Ammon's horn (tissue), 1 donor: ENCODE measurements around the gene CLASP1.
"Not testable (repeated sequence)": the region's sequence is repeated elsewhere in the genome, so short reads cannot be mapped to it uniquely, and the experiment has no call there.

Experiments
- DNase-seq: peaks from one replicate; pipeline ENCODE4 v3.0.0-alpha.2; 2016; ENCODE audit warnings: low spot score

CLASP1 gene

DNA sequence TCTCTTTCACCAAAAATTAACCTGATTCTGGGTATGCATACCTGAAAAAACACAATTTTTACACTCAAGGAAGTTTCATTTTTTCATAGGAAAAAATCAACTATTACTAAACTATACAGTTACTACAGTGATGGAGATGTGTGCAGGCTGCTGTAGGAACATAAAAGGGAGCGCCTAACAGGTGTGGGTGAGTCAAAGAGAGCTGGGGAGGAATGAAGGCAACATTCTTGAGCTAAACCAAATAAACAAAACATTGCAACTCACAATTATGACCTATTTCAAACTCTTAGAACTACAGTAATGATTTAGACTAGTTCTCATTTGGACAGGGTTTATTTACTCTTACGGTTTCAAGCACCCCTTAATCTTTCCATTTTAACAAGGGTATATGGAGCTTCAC, 13.4 kb upstream of the CLASP1 start:
- DNase-seq: no peak

DNA sequence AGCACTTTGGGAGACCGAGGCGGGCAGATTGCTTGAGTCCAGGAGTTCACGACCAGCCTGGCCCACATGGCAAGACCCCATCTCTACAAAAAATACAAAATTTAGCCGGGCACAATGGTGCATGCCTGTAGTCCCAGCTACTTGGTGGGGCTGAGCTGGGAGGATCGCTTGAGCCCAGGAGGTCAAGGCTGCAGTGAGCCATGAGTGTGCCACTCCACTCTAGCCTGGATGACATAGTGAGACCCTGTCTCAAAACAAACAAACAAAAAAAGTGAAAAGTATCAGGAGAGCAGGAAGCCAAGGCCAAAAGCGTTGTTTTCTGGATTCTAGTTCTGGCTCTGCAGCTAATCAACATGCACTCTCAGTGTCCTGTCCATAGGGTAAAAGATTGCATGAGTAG, 10.7 kb upstream of the CLASP1 start:
- DNase-seq: no peak

DNA sequence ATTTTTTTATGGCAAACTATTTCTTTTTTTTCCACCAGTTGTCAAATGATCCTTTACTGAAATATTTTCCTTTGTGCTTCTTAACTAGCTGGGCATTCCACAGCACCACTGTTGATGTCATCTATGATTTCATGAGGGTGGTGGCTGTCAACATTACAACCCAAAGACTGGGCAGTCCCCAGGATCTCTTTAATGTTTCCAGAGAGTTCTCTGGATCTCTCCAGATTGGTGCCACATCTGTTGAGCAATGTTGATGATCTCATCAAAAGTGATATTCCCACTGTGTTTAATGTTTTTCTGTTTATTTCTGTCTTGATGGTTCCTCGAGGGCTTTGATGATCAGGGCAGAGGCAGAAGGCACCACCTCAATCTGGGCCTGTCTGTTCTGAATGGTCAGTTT, 9.1 kb upstream of the CLASP1 start:
- DNase-seq: not testable (repeated sequence)

DNA sequence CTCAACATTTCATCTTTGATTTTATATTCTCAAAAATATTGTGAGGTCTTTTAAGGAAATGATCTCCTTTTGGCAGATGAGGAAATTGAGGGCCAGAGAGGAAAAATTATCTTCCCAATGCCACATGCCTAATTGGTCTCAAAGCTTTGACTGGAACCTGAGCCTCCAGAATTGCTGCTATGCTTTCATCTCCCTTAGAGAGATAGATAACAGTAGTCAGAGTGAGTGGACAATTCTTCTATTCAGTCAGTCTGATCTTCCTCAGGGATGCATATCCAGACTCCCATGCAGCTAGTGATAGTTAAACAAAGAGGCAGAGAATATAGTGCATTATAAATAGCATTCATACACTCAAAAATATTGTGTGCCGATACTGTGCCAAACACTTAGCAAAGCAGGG, 3.8 kb upstream of the CLASP1 start:
- no peak for DNase-seq

DNA sequence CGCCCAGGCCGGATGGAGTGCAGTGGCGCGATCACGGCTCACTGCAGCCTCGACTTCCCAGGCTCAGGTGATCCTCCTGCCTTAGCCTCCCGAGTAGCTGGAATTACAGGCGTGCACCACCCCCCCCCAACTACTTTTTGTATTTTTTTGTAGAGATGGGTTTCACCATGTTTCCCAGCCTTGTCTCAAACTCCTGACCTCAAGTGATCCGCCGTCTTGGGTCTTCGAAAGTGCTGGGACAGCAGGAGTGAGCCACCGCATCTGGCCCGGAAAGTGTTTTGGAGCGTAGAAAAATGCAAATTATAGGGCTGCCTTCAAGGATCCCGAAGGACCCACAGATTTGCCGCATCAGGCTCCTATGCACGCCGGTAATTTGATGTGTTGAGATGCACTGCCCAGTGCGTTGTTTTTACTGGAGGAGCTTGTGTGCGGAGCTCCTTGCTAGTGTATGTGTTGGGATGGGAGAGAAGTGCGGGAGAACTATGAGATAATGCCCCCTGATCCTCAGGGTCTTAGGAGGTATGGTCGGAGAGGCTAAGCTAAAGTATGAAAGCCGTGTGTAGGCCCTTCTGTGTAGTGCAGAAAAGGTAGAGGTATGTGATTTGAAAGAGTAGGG, 1.2 kb upstream of the CLASP1 start:
- no peak for DNase-seq

DNA sequence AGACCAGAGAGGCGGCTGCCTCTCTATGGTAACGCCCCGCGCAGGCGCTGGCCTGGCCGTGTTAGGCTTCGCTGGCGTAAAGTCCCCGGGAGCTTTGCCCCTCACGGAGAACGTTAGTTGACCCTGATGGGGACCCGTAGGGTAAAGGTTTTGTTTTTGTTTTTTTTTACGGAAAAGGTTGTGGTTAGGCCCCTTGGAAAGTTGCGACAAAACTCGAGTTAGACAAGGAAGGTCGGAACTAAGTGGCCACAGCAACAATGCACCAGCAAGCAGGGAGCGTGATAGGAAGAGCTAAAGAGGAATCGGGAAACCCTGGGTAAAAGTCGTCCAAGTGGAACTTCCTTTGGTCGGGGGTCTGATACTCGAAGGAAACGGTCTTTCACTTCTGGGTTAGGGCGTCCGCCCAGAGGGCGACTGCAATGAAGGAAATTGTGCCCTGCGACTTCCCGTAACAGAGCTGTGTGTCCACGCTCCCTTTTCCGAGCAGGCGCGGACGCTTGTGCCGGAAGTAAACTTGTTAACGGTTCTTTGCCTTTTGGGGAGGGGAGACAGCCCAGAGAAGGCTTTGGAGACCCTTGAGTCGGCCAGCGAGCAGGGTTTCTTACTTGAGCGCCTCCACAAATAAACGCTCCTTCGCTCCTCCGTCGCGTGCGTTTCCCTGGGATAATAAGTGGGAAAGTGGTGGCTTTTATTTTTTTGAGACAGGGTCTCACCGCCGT, 493 bp upstream of the CLASP1 start:
- DNase-seq: peak; percentile 98

DNA sequence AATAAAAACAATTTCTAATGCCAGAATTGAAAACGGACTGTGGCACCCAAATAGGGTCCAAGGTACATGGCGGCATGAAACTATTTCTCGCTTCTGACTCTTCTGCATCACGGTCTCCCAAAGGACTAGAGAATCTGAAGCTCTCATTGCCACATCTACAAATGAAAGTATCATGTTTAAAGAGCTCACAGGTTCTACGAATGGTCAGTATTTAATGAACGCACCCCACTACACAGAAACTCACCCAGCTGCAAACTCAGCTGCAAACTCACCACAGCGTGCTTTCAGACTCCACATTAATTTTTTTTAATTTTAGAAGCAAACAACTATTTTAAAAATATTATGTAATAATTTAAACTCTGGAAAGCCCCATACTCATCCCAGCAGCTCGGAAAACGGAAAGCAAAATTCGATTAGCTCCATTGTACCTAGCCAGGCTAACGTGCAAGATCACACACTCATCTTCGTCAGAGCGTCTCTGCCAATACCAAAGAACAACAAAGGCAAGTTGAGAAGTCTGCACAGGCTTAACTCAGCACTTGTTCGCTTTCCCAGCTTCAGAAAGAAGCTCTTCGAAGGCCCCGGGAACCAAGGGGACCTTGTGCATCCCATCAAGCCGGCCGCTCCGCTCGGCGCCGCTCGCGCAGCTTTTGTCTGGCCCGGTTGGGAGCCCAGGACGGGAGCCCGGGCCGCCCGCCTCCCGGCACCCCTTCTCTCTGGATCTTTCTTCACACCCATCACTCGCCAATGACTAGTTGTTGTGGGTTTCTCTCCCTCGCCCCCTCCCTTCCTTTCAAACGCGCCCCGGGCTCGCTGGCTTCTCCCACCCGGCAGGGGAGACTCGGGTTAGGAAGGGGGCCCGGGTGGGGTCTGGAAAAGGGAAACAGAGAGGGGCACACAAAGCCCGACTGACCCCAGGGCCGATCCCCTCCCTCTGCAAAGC, 785 bp downstream of the CLASP1 start:
- DNase-seq: peak; percentile 59

DNA sequence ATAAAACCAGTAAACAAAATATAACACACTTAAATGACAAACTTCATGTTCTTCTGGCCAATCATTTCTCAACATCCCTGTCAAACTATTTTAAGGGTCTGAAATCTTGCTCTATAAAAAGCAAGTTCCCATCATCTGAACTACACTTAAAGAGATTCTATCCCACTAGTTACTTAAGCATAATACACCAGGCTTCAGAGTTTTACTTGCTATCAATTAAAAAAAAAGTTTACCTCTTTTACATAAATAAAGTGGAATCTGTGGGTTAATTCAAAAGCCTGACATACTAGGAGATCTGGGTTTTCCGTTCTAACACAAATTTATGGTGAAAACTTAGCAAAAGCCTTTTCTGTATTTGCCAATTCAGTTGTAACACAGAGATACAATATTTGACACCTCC, 1.9 kb downstream of the CLASP1 start:
- no peak for DNase-seq

DNA sequence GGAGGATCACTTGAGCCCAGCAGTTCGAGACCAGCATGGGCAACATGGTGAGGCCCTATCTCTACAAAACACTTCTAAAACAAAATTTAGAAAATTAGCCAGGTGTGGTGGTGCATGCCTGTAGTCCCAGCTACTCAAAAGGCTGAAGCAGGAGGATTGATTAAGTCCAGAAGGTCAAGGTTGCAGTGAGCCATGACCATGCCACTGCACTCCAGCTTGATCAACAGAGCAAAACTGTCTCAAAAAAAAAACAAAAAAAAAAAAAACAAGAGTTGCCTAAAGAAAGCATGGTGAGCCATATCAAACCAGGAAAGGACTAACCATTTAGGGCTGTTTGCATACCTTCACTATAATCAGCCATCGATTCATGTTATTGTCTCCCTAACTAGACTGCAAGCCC, 4.5 kb downstream of the CLASP1 start:
- DNase-seq: no peak

DNA sequence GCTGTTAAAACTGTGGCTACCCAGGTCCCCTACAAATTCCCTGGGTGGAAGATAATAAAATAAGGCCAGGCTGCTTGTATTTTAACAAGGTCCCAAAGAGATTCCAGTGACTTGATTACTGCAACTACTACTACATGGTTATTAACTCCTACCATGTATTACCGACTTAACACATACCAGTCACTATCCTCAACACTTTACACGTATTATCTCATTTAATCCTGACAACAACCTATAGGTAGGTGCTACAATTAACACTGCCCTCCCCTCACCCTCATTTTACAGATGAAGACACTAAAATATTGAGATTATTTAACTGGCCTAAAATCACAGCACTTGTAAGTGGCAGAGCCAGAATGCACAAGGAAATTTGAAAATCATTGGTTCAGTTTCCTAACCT, 5.4 kb downstream of the CLASP1 start:
- no peak for DNase-seq

DNA sequence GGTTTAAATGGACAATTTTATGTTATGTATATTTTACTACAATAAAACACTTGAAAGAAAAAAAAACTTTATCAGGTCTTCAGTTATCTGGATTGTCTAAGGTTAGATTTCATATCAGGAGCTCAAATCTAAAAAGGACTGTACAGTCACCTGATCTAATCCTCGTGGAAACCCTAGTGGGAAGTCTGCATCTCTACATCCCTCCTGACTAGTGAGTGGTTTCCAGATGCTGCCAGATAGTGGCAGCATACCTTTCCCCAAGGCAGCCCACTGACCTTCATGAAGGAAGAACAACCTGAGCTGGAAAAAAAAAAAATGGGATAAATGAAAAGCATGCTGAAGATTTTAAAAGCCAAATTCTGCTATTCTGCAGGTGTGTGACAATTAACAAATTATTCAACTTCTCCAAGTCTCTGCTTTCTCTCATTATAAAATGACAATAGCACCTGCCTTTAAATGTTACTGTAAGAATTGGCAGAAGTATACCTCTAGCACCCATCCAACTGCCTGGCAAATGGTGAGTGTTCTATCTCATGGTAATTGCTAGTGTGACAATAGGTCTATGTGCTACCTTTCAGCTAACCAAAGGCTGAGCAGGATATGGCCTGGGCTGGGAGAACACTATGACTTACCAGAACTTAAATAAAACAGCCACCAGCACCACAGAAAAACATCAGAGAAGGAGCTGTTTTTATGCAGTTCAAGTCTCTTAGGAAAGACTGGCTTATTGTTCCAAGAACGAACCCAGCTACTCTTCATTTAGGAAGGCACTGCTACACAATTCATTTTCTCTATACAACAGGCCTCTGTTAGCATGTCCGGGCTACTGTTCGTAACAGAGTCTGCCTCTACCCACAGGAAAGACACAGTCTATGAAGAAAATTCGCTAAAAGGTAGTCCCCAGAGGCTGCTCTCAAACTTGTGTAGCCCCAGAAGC, 8.6 kb downstream of the CLASP1 start:
- DNase-seq: peak; percentile 18

DNA sequence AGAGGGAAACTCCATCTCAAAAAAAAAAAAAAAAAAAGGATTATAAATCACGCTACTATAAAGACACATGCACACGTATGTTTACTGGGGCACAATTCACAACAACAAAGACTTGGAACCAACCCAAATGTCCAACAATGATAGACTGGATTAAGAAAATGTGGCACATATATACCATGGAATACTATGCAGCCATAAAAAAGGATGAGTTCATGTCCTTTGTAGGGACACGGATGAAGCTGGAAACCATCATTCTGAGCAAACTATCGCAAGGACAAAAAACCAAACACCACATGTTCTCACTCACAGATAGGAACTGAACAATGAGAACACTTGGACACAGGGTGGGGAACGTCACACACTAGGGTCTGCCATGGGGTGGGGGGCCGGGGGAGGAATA, 9.4 kb downstream of the CLASP1 start:
- not testable (repeated sequence) for DNase-seq

DNA sequence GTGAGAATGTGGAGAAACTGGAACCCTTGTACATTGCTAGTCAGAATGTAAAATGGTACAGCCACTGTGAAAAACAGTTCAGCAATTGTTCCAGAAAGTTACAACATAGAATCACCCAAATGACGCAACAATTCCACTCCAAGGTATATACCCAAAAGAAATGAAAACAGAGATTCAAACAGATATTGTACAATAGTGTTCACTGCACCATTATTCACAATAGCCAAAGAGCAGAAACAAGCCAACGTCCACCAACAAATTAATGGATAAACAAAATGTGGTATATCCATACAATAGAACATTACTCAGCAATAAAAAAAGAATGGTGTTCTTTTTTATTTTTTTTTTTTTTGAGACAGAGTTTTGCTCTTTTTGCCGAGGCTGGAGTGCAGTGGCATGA, 10.9 kb downstream of the CLASP1 start:
- no peak for DNase-seq

DNA sequence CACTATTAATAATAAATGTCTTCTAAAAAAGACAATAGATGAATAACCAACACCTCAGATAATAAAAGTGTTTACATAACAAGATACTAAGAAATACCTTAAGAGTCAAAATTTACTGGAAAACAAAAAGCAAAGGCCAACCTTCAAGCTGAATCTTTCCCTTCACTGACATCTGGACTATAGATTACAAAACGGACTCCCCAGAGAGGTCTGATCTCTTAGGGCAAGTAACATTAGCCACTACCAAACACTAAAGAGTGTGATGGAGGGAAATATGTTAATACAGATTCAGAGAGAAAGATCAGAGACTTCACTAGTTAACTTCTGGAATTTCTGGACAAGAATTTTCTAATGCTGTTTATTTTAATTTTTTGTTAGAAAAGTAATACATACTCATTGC, 13.9 kb downstream of the CLASP1 start:
- no peak for DNase-seq

DNA sequence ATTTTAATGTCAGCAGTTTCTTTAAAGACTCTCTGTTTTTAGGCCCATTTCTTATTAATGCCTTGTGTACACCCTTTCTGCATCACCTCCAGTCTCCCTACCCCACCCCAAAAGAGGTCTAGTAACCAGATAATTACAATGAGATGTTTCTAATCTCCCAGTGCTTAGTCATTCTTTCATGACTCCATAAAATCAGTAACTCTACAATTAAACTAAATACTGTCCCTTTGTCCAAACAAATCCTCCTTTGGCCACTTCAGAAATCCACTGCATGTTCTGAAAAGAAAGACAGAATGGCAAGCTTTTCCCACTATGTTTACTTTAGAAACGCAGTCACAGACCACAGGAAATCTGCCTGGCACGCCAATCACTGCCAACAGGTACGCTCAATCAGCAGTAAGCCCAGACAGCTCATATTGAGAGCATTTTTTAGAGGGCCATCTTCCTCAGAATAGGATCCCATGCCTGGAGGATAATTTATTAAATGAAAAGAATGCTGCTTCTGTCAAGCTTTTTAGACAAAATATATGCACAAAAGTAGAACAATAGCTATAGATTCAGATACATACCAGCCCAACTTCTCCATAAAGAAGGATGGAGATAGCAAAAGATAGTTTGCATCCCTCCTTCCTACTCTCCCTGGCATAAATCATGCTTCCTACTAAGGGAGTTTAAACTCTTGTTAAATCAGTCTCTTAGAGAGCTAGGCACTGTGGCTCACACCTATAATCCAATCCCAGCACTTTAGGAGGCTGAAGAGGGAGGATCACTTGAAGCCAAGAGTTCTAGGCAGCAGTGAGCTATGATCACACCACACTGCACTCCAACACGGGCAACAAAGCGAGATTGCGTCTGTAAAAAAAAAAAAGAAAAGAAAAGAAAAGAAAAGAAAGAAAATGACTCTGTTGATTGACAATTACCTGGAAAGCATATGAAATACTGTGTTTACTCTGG, 14.6 kb downstream of the CLASP1 start:
- DNase-seq: no peak

DNA sequence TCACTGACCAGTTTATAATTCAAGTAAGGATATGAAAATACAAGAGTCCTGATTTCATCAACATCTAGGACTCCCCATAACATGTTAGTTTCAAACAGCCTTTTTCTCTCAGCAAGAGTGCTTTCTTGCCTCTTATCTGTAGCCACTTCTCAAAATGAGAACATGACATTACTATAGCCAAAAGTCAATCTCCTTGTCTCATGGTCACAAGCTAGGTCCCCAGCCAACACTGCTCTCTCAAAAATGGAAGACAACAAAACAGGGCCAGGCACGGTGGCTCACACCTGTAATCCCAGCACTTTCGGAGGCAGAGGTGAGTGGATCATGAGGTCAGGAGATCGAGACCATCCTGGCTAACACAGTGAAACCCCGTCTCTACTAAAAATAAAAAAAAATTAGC, 15.8 kb downstream of the CLASP1 start:
- no peak for DNase-seq

DNA sequence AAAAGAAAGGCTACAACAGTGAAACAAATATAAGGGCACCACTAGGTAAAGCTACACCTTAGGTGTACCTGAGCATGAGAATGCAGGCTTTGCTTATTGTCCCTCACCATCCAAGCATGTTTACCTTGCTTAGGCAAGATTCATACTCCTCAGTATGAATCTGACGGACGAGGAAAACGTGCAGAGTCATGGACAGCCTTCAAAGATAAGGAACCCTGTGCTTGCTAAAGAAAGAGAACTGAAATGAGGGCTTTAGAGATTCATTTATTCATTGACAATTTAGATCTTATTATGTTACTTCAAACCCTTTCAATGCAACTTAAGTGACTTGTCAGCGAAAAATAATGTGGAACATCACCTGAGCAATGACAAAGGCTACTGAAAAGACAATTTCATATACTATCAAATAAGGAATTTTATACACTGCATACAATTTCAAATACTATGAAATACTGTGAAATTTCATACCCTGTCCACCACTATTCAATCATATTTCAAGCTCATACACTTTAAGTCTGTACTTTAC, 21.7 kb downstream of the CLASP1 start:
- no peak for DNase-seq

DNA sequence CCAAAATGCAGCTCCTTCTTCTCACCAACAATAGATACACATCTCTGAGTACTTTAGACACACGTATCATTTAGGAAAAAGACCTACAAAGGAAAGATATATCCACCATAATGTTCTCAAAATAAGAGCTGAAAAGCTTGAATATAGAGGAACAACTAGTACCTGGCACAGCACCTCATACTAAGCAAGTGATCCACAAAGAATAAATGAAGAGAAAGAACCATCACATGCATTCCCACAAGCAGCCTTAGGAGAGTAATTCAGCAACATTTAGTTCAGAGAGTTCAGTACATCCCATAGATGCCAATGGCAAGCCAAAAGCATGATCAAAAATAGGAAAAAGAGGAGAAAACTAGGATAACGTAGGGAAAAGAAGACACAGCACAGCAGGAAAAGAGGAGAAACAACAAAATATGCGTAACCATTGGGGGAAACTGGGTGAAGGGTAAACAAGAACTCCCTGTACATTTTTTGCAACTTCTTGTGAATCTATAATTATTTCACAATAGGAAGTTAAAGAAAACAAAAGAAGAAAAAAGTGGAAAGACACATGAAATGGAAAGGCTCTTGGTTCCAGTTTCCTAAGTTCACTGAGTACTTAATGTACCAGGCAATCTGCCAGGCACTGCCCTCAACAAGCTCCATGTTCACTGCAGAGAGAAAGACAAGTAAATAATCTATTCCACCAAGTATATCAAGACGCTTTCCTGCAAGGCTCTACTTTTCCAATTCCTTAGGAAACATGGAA, 22.3 kb downstream of the CLASP1 start:
- DNase-seq: peak; percentile 30

DNA sequence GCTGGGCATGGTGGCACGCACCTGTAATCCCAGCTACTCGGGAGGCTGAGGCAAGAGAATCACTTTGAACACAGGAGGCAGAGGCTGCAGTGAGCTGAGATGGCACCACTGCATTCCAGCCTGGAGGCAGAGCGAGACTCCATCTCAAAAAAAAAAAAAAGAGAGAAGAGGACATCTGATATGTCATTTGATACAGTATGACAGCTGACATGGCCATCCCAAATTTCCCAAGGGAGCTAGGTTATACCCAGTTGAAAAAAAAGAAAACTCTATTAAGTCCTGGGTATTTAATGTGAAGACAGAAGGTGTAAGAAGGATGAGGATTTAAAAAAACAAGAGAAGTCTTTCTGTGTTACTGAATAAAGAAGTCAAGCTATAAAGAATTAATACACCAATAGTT, 23.3 kb downstream of the CLASP1 start:
- no peak for DNase-seq
